HG03432 (cell line): Measurements from ENCODE around the gene SYNE2.

Experiments used
- ATAC-seq: cut with Tn5 transposase; IDR thresholded peaks from one replicate; pipeline ENCODE4 v1.9.1; 2021; ENCODE audit warnings: mild to moderate bottlenecking, moderate library complexity; ENCODE audit not compliant: unreplicated experiment

The SYNE2 gene

DNA sequence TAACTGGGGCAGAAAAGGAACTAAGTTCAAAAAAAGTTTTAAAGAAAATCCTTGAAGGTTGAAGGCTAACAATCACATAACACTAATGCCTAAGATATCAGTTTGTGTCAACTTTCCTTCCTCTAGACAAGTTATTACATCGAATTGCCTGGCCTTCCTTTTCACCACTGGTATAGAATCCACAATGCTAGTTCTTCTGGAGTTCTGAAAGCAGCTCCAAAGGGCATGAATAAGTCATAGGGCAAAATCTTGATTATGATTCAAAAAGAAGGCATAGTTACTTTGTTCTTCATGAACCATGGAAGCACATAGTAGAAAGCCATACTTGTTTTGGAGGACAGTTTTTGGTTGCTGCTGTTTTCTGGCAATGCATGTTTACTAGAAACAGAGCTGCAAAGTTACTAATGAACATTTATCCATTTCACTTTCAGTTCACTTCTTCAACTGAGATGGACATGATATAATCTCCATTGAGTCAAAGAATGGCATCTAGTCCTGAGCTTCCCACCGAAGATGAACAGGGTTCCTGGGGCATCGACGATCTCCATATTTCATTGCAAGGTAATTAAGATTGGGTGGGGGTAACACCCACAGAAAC is 56.0 kb downstream of the SYNE2 start:
- ATAC-seq: no peak

- no peak for ATAC-seq
These were observed 57.2 kb downstream of the SYNE2 start for GRCh38 chr14:63909984-63910383.

DNA sequence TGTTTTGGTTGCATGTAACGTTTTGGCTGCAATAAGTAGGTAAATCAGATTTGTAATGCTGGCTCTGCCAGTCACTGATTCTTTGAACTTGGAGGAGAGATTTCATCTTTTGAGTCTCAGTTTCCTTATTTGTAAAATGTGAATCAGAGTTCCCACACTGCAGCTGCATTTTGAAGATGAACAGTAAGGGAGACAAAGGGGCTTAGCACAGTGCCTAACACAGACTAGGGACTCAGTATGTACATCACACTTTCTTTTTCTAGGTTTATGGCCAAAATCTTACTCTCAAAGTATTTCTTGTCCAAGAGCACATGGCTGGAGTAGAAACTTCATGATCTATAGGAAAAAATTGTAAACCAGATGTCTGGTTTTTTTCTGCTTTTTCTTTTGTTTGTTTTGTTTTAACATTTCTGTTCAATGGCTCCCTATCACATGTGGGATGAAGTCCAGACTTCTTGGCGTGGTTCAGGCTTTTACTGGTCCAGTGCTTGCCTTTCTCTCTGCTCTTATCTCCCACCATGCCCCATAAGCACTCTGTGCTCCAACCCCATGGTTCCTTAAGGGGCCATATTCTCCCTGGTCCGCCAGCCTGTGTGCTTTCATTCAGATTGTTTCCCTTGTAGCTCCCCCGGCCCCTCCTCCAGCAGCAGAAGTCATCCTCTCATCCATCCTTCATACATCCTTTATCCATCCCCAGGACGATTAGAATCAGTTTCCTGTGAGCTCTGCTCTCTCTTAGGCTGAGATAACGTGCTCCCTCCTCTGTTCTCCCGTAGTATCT is 58.0 kb downstream of the SYNE2 start:
- no peak for ATAC-seq

- no peak for ATAC-seq
These were observed 58.6 kb downstream of the SYNE2 start for GRCh38 chr14:63911404-63911803.

GRCh38 chr14:63912286-63912685 is 59.5 kb downstream of the SYNE2 start:
- no peak for ATAC-seq

- ATAC-seq: no peak
These were observed 65.6 kb downstream of the SYNE2 start for GRCh38 chr14:63918411-63918810.

- ATAC-seq: no peak
These were observed 70.1 kb downstream of the SYNE2 start for GRCh38 chr14:63922696-63923421.

DNA sequence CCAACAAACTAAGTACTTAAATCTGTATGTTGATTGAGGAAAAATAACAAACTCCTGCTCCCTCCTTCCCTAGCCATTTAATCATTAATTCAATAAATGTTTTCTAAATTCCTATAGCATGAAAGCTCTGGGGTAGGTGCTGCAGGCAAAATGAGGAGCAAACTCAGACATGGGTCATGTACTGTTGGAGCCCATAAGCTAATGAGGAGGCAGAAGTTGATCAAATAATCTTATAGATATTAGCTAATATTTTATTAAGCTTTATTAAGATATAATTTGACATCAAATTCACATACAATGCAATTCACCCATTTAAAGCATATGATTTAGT is 70.6 kb downstream of the SYNE2 start:
- no peak for ATAC-seq

DNA sequence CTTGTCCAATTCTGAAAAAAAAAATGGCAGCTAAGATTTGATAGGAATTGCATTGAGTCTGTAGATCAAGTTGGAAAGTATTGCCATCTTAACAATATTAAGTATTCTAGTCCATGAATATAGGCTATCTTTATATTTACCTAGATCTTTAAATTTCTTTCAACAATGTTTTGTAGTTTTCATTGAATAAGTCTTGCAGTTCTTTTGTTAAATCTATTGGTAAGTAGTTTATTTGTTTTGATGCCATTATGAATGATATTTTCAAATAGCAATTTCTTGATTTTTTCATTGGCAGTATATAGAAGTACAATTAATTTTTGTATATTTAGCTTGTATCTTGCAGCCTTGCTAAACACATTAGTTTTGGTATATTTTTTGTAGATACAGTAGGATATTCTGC is 71.6 kb downstream of the SYNE2 start:
- ATAC-seq: no peak

DNA sequence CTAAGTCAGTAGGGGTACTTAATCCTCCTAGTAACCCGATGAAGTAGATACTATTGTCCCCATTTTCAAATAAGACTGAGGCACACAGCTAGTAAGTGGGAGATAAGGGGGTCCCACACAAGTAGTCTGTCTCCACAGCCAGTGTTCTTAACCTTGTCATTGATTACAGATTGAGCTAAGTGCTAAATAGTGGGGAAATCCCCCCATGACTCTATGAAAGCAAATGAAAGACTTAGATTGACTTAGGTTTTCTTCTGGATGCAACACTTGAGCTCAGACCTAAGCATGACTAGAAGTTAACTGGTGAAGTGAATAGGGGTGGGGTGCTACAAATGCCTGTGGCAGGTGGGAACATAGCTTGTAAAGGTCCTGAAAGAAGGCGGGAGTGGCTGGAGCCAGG is 73.8 kb downstream of the SYNE2 start:
- ATAC-seq: no peak

GRCh38 chr14:63928744-63929174 is 76.0 kb downstream of the SYNE2 start:
- ATAC-seq: no peak

- ATAC-seq: peak; percentile 53
These were observed 80.3 kb downstream of the SYNE2 start for GRCh38 chr14:63933110-63933509.

DNA sequence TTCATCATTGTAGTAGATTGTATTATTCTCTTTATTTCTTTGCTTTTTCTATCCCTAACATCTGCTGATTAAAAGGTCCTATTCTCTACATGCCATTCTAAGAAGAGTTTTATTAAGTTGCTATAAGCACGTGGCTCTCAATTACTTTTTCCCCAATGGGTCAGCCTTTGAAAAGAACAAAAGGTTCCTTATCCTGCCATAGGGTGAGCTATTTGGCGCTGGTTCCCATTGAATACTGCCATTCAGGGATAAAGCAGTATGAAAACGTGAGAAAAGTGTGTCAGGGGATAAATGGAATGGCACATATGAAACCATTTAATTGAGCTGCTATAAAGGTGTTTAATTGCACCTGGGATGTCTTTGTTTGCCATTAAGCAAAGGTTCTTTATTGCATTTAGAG is 80.9 kb downstream of the SYNE2 start:
- no peak for ATAC-seq

GRCh38 chr14:63938198-63939005 is 85.6 kb downstream of the SYNE2 start:
- ATAC-seq: peak; percentile 76

GRCh38 chr14:63939006-63939270 is 86.1 kb downstream of the SYNE2 start:
- ATAC-seq: peak; percentile 2

DNA sequence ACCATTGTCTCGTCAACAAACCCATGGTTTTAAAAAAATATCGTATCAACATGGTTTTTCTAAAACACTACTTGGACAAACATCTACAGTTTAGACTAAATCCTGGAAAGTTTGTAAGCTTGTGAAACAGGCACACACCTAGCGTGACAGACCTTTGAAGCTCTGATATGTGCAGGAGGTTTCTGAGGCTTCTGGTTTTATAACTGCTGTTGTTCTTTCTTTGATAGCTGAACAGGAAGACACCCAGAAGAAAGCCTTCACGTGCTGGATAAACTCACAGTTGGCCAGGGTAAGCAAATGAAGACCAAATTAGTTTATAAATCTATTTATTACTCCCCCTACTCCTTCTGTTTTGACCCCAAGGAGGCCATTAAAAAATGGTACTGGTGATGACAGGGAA is 87.6 kb downstream of the SYNE2 start:
- no peak for ATAC-seq

DNA sequence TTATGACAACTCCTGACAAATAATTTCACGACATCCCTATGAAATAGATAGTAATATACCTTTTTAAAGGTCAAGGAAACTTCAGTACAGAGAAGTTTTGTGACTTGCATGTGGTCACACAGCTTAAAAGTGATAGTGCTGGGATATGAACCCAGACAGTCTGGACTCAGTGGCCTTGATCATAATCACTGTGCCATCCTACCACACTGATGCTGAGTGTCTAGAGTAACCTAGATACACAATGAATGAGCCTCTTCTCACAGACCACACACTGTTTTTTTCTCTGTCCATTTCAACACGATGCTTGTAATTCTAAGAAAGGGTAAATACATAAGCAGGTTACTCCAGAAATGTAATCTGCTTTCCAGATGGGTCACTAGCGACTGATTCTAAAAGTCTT is 88.2 kb downstream of the SYNE2 start:
- no peak for ATAC-seq

- no peak for ATAC-seq
These were observed 96.9 kb downstream of the SYNE2 start for GRCh38 chr14:63949696-63950095.

DNA sequence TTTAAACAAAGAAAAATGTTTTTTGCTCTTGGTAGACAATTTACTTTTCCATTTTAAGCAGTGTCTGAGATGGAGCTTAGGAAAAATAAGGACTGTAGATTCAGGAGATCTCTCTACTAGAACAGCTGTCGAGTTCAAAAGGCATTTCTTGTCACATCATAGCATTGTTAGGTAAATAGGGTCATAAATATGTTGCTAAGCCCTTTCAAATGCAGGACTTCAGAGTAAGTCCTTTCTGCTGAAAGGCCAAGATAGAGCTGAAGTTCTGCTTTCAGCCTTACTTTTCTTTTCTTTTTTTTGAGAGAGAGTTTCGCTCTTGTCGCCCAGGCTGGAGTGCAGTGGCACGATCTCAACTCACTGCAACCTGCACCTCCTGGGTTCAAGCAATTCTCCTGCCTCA is 98.2 kb downstream of the SYNE2 start:
- no peak for ATAC-seq

DNA sequence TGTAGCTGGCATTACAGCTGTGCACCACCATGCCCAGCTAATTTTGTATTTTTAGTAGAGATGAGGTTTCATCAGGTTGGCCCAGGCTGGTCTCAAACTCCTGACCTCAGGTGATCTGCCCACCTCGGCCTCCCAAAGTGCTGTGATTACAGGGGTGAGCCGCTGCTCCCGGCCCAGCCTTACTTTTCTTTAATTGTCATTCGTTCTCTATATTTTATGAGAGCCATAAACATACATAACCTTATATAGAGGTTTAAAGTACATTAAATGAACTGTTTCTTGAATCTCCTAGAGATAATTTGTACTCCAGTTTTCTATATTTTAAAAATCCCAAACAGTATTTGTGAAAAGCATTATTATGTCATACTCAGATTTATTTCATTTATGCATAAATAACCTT is 98.6 kb downstream of the SYNE2 start:
- no peak for ATAC-seq

- no peak for ATAC-seq
These were observed 99.5 kb downstream of the SYNE2 start for GRCh38 chr14:63952053-63952932.
